GM12874 (cell line): ENCODE data around the gene SPRR1A.

Source experiments
- TF ChIP-seq, protein P1 (sequence below): IDR thresholded peaks from 2 replicates; pipeline ENCODE4 v1.5.1; 2011; ENCODE audit warnings: low read depth, mild to moderate bottlenecking, control low read depth, low read length, moderate library complexity; ENCODE audit not compliant: insufficient read depth

Gene SPRR1A

DNA sequence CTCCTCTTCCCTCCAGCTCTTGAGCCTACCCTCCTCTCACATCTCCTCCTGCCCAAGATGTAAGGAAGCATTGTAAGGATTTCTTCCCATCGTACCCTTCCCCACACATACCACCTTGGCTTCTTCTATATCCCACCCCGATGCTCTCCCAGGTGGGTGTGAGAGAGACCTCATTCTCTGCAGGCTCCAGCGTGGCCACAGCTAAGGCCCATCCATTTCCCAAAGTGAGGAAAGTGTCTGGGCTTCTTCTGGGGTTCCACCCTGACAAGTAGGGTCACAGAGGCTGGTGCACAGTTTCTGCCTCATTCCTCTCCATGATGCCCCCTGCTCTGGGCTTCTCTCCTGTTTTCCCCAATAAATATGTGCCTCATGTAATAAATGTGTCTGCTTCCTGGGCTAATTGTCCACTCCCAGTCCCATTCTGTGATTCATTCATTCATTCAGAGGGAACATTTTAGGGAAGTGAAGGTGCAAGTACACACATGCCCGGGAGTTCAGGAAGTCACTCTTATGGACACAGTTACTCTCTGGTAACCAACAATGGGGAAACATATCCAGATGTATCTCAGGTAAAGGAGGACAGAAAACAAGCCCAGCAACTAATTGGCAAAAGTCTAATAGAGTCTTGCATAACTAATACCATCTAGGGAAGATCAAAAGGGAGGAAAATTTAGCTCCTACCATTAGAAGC lies 11.5 kb upstream of the SPRR1A start:
- TF ChIP-seq, protein P1, sequence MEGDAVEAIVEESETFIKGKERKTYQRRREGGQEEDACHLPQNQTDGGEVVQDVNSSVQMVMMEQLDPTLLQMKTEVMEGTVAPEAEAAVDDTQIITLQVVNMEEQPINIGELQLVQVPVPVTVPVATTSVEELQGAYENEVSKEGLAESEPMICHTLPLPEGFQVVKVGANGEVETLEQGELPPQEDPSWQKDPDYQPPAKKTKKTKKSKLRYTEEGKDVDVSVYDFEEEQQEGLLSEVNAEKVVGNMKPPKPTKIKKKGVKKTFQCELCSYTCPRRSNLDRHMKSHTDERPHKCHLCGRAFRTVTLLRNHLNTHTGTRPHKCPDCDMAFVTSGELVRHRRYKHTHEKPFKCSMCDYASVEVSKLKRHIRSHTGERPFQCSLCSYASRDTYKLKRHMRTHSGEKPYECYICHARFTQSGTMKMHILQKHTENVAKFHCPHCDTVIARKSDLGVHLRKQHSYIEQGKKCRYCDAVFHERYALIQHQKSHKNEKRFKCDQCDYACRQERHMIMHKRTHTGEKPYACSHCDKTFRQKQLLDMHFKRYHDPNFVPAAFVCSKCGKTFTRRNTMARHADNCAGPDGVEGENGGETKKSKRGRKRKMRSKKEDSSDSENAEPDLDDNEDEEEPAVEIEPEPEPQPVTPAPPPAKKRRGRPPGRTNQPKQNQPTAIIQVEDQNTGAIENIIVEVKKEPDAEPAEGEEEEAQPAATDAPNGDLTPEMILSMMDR = no peak

DNA sequence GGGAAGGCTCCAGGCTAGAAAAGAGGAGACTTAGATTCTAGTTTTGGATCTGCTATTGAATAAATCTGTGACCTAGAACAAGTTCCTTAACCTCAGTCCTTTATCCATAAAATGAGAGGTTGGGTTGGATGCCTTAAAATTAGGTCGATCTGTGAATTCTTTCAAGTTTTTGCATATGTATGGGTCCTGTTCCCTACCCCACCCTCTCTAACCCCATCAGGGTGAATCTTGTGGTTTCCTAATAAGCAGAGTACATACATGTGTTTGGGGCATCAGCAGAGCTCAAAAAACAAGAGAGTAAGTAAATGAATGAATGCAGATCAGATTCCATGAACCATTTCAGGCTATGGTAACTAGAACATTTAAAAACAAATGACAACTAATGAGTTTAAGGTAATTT lies 7.2 kb upstream of the SPRR1A start:
- TF ChIP-seq, protein P1 = no peak

DNA sequence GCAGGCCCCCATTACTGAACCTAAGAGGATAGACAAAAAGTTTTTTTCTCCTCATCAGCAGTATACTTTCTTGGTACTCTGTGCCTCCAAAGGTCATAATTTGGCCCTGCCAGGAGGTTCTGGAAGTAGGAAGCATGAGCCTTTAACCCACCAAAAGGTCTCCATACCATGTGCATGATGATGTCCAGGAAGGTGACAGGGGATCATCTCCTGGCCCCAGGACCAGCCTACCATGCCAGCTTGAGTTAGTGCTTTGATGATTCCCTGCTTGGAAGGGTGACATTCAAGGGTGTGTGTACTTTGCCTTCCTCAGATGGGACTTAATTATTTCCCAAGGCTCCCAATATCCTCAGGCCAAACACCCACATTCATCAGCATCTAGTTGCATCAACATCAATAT lies 6.3 kb upstream of the SPRR1A start:
- TF ChIP-seq, protein P1 = no peak

DNA sequence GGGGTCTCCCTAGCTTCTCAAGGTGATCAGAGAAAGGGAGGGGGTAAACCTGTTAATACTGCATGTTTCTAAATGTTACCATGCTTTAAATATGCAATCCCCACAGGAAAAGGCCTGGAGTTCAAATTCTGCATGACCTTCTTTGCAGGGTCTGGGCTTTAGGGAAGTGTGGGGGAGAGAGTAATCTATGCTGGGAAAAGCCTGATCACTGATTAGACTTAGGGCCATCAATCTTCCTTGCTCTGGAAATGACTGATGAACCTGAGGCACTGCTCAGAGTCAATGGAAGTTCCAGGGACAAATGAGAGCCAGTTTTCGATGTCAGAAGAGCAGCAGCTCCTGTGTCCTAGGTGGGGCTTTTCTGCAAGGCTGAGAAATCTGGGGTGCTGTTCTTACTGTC lies 3.2 kb upstream of the SPRR1A start:
- TF ChIP-seq, protein P1 = no peak

DNA sequence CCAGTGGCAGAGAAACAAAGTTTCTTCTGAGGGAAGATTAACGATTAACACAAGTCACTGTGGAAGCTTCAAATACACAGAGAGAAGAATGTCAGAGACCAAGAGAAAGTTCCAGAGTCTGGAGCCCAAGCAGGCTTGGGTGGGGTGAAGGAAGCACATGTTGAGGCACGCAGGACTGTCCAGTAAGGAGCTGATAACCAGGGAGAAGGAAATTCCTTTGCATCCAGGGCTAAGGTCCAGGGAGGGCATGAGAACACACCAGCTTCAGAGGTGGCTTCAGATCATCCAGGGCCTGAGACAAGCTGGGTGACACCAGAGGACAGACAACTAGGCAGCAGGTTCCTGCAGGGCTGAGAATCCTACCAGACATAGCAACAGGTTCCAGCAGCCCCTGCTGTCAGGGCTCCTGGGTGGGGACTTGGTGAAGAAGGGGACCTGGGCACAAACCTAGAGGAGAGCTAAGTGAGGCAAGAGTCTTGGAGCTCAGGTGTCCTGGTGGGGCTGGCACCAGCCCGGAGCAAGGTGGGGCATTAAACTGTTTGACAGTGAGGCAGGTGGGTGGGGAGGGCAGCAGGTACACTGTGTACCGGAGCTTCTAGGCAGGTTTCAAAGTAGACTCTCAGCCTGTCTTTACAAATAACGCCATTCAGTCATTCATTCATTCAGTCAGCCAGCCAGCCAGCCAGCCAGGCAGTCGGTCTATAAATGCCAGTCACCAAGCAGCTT lies 2.6 kb upstream of the SPRR1A start:
- TF ChIP-seq, protein P1 = no peak

DNA sequence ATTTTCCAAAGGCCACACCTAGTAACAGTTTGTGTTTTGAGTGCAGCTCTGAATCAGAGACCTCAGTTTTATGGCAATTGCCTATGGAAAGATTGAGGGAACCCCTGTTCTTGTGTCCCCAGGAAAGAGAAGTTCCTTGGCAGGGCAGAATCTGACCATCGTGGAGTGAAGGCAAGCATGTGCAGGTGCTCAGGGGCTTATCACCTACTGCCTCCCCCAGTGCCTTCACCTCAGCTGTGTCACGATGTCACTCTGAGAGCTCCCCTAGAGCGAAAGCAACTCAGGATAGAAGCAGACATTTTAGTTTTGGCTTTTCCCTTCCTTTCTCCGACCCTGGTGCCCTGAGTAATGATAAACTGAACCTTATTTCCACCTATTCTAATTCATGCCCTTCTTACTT lies 1.8 kb upstream of the SPRR1A start:
- TF ChIP-seq, protein P1 = no peak

DNA sequence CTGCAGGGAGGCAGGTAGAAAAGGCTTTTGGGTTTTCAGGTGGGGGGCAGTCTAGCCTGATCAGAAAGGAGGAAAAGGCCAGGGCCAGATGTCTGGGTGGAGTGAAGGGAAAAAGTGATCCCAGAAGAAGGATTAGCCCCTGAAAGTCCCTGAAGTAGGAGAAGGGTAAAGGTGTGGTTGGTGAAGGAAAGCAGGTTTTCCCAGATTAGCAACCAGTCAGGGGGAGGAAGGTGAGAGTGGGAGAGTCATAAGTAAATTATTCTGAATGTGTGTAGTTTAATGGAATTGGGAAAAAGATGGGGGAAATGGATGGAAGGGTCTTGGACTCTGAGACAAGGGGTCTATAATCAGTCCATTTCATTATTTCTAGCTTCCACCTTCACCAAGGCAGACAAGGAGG lies 647 bp upstream of the SPRR1A start:
- TF ChIP-seq, protein P1 = no peak
